ENCODE results near the gene DYNLRB1.

Gene DYNLRB1

GRCh38 chr20:34475979-34476736 is 40.1 kb upstream of the DYNLRB1 start:
- TF ChIP-seq TAF1 (IDR thresholded peaks at IDR 0.05; ENCODE audit: borderline replicate concordance, insufficient read depth, low read length), result no peak
- no peak for TF ChIP-seq REST (IDR thresholded peaks at IDR 0.05; ENCODE audit: insufficient read depth in 1 of 2, low read depth in 2 of 2, low read length in 2 of 2)
- no peak for TF ChIP-seq POLR2AphosphoS5 (IDR thresholded peaks at IDR 0.05; ENCODE audit: low read depth, low read length)
- no peak for TF ChIP-seq SIN3A (IDR thresholded peaks at IDR 0.05; ENCODE audit: borderline replicate concordance, insufficient read depth, low read length)
- no peak for TF ChIP-seq FOXP2 (optimal IDR thresholded peaks at IDR 0.05; ENCODE audit: borderline replicate concordance, extremely low read depth, extremely low read length, insufficient read depth)

- TF ChIP-seq TAF1 (IDR thresholded peaks at IDR 0.05; ENCODE audit: borderline replicate concordance, insufficient read depth, low read length), result no peak
- no peak for TF ChIP-seq FOXP2 (optimal IDR thresholded peaks at IDR 0.05; ENCODE audit: borderline replicate concordance, extremely low read depth, extremely low read length, insufficient read depth)
These were observed 36.6 kb upstream of the DYNLRB1 start for GRCh38 chr20:34479627-34480026.

- TF ChIP-seq SIN3A (IDR thresholded peaks at IDR 0.05; ENCODE audit: borderline replicate concordance, insufficient read depth, low read length), result no peak
- TF ChIP-seq FOXP2 (optimal IDR thresholded peaks at IDR 0.05; ENCODE audit: borderline replicate concordance, extremely low read depth, extremely low read length, insufficient read depth), result no peak
- TF ChIP-seq POLR2AphosphoS5 (IDR thresholded peaks at IDR 0.05; ENCODE audit: low read depth, low read length), result no peak
- no peak for TF ChIP-seq REST (IDR thresholded peaks at IDR 0.05; ENCODE audit: insufficient read depth in 1 of 2, low read depth in 2 of 2, low read length in 2 of 2)
- TF ChIP-seq TAF1 (IDR thresholded peaks at IDR 0.05; ENCODE audit: borderline replicate concordance, insufficient read depth, low read length), result no peak
These were observed 31.1 kb upstream of the DYNLRB1 start for GRCh38 chr20:34485068-34485634.

- TF ChIP-seq SIN3A (IDR thresholded peaks at IDR 0.05; ENCODE audit: borderline replicate concordance, insufficient read depth, low read length) (no peak), TAF1 (IDR thresholded peaks at IDR 0.05; ENCODE audit: borderline replicate concordance, insufficient read depth, low read length) (no peak), REST (IDR thresholded peaks at IDR 0.05; ENCODE audit: insufficient read depth in 1 of 2, low read depth in 2 of 2, low read length in 2 of 2) (no peak), POLR2AphosphoS5 (IDR thresholded peaks at IDR 0.05; ENCODE audit: low read depth, low read length) (no peak), FOXP2 (optimal IDR thresholded peaks at IDR 0.05; ENCODE audit: borderline replicate concordance, extremely low read depth, extremely low read length, insufficient read depth) (no peak)
These were observed 24.8 kb upstream of the DYNLRB1 start for GRCh38 chr20:34491226-34491931.

GRCh38 chr20:34491932-34492509 is 24.2 kb upstream of the DYNLRB1 start:
- TF ChIP-seq SIN3A (IDR thresholded peaks at IDR 0.05; ENCODE audit: borderline replicate concordance, insufficient read depth, low read length) (no peak), REST (IDR thresholded peaks at IDR 0.05; ENCODE audit: insufficient read depth in 1 of 2, low read depth in 2 of 2, low read length in 2 of 2) (no peak), POLR2AphosphoS5 (IDR thresholded peaks at IDR 0.05; ENCODE audit: low read depth, low read length) (no peak), TAF1 (IDR thresholded peaks at IDR 0.05; ENCODE audit: borderline replicate concordance, insufficient read depth, low read length) (no peak), FOXP2 (optimal IDR thresholded peaks at IDR 0.05; ENCODE audit: borderline replicate concordance, extremely low read depth, extremely low read length, insufficient read depth) (no peak)
